Dendritic cell treated with granulocyte-macrophage colony-stimulating factor and Interleukin-4, amounts not matched to agents 40 ng/mL and 50 ng/mL, for 4 days (primary cell): ENCODE measurements around the gene NAV2.
A peak's percentile ranks its signal among the peaks of the same experiment; 100 is the strongest.
"Not testable (repeated sequence)": the region's sequence is repeated elsewhere in the genome, so short reads cannot be mapped to it uniquely, and the experiment has no call there.

Source experiments
- H3K27ac Mint-ChIP-seq: one replicate; pipeline ENCODE4 v1.8.0; 2022; ENCODE audit warnings: mild to moderate bottlenecking, mixed read lengths
- H3K27me3 Mint-ChIP-seq: one replicate; pipeline ENCODE4 v1.8.0; 2022; ENCODE audit warnings: mild to moderate bottlenecking, mixed read lengths
- H3K36me3 Mint-ChIP-seq: one replicate; pipeline ENCODE4 v1.8.0; 2022; ENCODE audit warnings: low read depth, mixed read lengths
- H3K4me1 Mint-ChIP-seq: one replicate; pipeline ENCODE4 v1.8.0; 2022; ENCODE audit warnings: low read depth, mixed read lengths
- H3K4me3 Mint-ChIP-seq: one replicate; pipeline ENCODE4 v1.8.0; 2022; ENCODE audit warnings: mild to moderate bottlenecking, moderate library complexity, mixed read lengths
- H3K9me3 Mint-ChIP-seq: one replicate; pipeline ENCODE4 v1.8.0; 2022; ENCODE audit warnings: mixed read lengths
- intact Hi-C: fragments of 100-400 bp; cut with micrococcal nuclease; formaldehyde crosslinking; loops from one replicate; pipeline ENCODE4 v1.15.0; 2022

Gene NAV2

DNA sequence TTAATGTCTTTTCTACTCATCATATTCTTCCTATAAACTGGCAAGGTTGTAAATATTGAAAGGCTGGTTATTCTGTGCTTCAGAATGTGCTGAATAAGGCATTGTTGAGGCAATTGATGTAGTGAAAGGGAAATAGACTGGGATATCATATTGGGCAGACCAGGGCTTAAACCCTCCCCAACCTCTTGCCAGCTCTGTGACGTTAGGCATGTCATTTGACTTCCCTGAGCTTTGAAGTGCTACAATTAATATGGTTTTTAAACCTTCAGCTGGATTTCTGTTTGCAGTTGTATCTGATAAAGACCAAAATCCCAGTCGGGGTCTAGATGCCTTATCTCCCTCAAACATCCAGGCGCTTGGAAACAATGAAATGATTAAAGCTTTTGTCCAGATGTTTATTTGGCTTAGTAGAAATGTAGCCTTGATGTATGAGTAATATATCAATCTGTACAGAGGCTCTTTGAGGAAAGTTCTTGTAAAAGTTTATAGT is 239.5 kb downstream of the NAV2 start:
- H3K9me3 Mint-ChIP-seq, result no peaks in the 10 kb centered on the region
- intact Hi-C loops, result loop anchor here (5.0 to 10.0 kb wide), 2 partner anchors 160 to 403 kb away; no protein-coding TSS in a partner anchor
- H3K36me3 Mint-ChIP-seq, result no peaks in the 10 kb centered on the region
- peaks cover 5% of the 10 kb centered on the region for H3K27me3 Mint-ChIP-seq
- no peak overlapping the region for H3K4me3 Mint-ChIP-seq
- no peak overlapping the region for H3K27ac Mint-ChIP-seq
- peaks cover 3% of the 10 kb centered on the region for H3K4me1 Mint-ChIP-seq

DNA sequence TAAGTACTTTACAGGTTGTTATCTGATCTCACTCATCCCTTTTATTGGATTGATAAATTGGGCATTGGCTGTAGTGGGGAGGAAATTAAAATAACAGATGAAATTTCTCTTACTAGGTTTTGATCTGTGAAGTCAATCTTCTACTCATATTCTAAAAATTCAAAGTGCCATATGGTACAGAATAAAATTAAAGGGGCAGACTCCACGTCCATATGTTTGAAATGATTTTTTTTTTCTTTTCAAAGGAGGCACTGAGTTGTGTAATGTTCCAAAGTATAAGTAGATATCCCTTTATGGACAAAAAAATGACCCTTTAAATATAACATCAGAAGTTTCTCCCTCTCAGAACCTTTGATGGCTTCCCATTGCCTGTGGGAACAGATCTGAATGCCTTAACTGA is 240.3 kb downstream of the NAV2 start:
- intact Hi-C loops, result loop anchor here (5.0 to 10.0 kb wide), 2 partner anchors 159 to 402 kb away; no protein-coding TSS in a partner anchor
- Mint-ChIP-seq H3K9me3 (no peaks in the 10 kb centered on the region), H3K27ac (no peak overlapping the region), H3K4me3 (no peak overlapping the region), H3K4me1 (peaks cover 3% of the 10 kb centered on the region), H3K36me3 (no peaks in the 10 kb centered on the region), H3K27me3 (peaks cover 5% of the 10 kb centered on the region)

DNA sequence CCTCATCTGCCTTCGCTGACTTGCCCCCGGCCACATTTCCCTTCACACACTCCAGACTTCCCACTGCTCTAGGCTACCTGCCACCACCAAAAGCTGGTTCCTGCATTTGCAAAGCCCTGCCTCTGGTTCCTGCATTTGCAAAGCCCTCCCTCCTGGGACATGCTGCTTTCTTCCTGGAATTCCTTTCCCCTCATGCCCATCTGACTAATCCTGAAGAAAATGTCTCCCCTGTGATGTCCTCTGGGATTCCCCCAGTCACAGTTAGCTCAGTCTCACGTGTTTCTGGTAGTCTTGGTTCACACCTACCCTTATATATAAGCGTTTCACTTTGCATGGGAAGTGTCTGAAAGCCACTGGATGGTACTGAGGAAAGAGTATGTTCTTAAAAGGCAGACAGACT is 240.7 kb downstream of the NAV2 start:
- Mint-ChIP-seq H3K4me1 (peaks cover 3% of the 10 kb centered on the region), H3K27ac (peak overlapping the region; percentile 41), H3K9me3 (no peaks in the 10 kb centered on the region), H3K36me3 (no peaks in the 10 kb centered on the region), H3K4me3 (no peak overlapping the region), H3K27me3 (peaks cover 5% of the 10 kb centered on the region)
- intact Hi-C loops, result loop anchor here (5.0 to 10.0 kb wide), 2 partner anchors 159 to 401 kb away; no protein-coding TSS in a partner anchor

DNA sequence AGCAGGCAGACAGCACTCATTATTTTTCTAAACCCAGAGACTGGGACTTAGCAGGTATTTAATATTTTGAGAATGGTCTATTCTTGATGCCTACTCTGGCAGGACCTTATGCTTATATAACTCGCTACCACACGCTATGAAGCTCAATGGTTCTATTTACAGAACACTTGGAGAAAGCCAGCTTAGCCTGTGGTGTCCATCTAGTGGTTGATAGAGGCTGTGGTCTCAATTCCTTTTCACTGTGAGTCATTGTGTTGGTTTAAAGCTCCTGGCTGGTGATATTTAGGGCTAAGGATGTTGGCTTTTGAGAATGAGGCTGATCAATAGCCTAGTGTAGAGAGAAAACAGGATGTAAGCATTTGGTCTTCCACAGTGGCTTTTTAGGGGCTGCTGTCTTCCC is 241.3 kb downstream of the NAV2 start:
- H3K9me3 Mint-ChIP-seq, result no peaks in the 10 kb centered on the region
- peaks cover 5% of the 10 kb centered on the region for H3K27me3 Mint-ChIP-seq
- intact Hi-C loops, result loop anchor here (5.0 to 10.0 kb wide), 2 partner anchors 158 to 401 kb away; no protein-coding TSS in a partner anchor
- no peaks in the 10 kb centered on the region for H3K36me3 Mint-ChIP-seq
- H3K4me1 Mint-ChIP-seq, result peaks cover 3% of the 10 kb centered on the region
- H3K4me3 Mint-ChIP-seq, result no peak overlapping the region
- H3K27ac Mint-ChIP-seq, result no peak overlapping the region

DNA sequence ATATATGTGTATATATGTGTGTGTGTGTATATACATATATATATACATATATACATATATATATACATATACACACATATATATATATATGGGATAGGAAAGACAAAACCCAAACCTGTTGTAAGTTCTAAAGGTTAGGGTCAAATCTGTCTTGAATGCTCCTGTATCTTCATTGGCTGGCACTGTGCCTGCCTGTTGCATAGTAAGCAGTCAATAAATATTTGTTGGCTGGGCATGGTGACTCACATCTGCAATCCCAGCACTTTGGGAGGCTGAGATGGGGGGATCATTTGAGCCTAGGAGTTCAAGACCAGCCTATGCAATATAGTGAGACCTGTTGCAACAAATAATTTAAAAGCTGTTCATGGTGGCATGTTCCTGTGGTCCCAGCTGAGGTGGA is 242.3 kb downstream of the NAV2 start:
- intact Hi-C loops, result loop anchor here (5.0 to 10.0 kb wide), 2 partner anchors 157 to 400 kb away; no protein-coding TSS in a partner anchor
- H3K9me3 Mint-ChIP-seq, result no peaks in the 10 kb centered on the region
- peaks cover 5% of the 10 kb centered on the region for H3K27me3 Mint-ChIP-seq
- peaks cover 3% of the 10 kb centered on the region for H3K4me1 Mint-ChIP-seq
- no peak overlapping the region for H3K27ac Mint-ChIP-seq
- no peak overlapping the region for H3K4me3 Mint-ChIP-seq
- no peaks in the 10 kb centered on the region for H3K36me3 Mint-ChIP-seq

DNA sequence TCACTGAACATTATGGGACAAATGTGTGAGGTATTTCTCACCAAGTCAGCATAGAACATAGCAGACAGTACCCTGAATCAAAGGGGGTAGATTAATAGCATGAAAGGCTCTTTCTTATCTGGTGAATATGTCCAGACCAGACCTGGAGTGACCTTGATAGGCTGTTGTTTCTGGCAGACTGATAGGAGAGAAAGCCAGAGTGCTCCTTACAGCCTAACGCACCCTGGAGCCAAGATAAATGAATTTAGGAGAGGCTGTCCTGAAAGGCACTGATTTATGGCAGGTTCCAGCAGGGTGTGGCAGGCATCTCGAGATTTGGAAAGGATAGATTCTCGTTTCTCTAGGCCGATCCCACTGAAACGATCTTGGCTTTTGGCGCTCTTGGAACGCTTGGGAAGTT is 243.0 kb downstream of the NAV2 start:
- H3K4me1 Mint-ChIP-seq, result peaks cover 3% of the 10 kb centered on the region
- H3K27me3 Mint-ChIP-seq, result peaks cover 5% of the 10 kb centered on the region
- H3K9me3 Mint-ChIP-seq, result no peaks in the 10 kb centered on the region
- no peak overlapping the region for H3K4me3 Mint-ChIP-seq
- H3K27ac Mint-ChIP-seq, result no peak overlapping the region
- intact Hi-C loops, result loop anchor here (10.0 kb wide), 1 partner anchor 399 kb away; no protein-coding TSS in a partner anchor
- H3K36me3 Mint-ChIP-seq, result no peaks in the 10 kb centered on the region

DNA sequence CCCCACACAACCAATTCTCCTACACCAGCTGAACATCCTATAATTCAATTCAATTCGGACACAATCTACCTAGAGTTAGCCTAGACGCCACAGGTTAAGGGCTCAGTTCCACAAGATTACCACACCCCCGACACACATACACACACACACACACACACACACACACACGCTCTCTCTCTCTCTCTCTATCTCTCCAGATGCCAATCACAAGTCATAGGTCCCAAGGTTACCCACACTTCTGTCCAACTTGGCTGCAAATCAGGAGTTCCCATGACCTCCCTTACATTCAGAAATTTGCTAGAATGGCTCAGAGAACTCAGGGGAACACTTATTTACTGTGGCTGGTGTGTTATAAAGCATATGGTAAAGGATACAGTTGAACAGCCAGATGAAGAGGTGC is 243.6 kb downstream of the NAV2 start:
- Mint-ChIP-seq H3K9me3 (no peaks in the 10 kb centered on the region), H3K27ac (no peak overlapping the region), H3K4me3 (no peak overlapping the region), H3K4me1 (peaks cover 3% of the 10 kb centered on the region), H3K27me3 (peaks cover 5% of the 10 kb centered on the region), H3K36me3 (no peaks in the 10 kb centered on the region)
- intact Hi-C loops, result loop anchor here (10.0 kb wide), 1 partner anchor 399 kb away; no protein-coding TSS in a partner anchor

DNA sequence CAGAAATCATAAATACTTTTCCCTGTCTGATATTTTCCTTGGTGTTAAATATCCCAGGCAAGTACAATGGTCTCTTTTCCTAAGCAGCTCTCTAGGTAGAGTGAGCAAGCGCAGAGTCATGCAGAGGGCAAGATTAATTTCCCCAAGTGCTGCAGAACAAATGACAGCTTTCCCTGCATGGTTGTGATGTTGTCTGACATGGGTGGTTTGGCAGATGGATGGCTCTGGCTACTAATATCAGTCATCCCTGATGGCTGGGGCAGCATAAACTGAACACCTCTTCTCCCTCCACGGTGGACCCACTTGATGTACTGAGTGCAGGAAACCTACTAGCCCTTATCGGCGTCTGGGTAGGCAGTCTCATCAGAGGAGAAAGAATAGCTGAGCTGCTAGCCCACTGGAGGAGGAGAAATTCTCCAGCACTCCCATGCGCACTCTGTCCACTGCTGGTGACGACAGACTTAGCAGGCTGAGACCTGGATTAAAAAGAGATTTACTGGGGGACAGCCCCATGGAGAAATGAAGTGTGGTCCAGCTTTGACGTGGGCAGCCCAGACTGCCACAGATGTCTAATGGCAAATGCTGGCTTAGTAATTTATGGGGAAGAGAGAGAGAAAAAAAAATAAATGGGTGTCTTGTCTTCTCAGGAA is 244.8 kb downstream of the NAV2 start:
- H3K36me3 Mint-ChIP-seq, result no peaks in the 10 kb centered on the region
- no peak overlapping the region for H3K27ac Mint-ChIP-seq
- no peaks in the 10 kb centered on the region for H3K4me1 Mint-ChIP-seq
- no peak overlapping the region for H3K4me3 Mint-ChIP-seq
- no peaks in the 10 kb centered on the region for H3K9me3 Mint-ChIP-seq
- peaks cover 5% of the 10 kb centered on the region for H3K27me3 Mint-ChIP-seq
- intact Hi-C loops, result loop anchor here (10.0 kb wide), 1 partner anchor 397 kb away; no protein-coding TSS in a partner anchor

DNA sequence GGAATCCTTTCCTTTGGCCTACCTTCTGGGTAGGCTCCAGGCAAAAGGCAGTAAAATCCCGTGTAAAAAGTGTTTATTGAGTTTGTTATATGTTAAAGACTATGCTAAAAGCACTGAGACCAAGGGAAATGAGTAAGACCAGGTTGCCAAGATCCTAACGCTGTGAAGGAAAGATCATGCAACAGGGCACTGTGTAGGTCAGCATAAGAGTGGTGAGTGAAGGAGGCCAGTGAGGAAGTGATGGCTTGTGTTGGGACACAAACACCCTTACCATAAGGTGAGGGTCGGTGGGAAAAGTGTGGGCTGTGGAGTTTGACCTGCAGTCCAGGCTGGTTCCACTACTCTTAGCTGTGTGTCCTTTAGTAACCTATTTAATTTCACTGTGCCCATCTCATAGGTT is 245.6 kb downstream of the NAV2 start:
- Mint-ChIP-seq H3K27me3 (peaks cover 3% of the 10 kb centered on the region), H3K4me1 (no peaks in the 10 kb centered on the region), H3K27ac (no peak overlapping the region), H3K9me3 (no peaks in the 10 kb centered on the region), H3K36me3 (no peaks in the 10 kb centered on the region), H3K4me3 (no peak overlapping the region)
- intact Hi-C loops, result loop anchor here (10.0 kb wide), 1 partner anchor 397 kb away; no protein-coding TSS in a partner anchor

DNA sequence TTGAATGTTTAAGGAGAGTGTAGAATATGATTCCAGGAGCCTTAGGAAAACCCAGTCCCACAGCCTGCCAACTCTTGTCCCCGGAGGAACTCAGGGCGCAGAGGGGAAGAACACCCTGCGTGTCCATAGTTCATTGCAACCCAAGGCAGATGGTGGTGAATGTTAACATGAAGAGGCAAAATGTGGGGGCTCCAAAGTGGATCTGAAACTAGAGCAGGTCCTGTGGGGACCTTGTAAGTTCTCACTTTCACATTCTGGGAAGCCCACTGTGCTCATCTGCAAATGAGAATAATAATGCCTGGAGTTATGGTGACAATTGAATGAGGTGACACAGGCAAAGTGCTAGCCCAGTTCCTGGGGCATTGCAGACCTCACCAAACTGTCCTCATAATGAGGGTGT is 246.6 kb downstream of the NAV2 start:
- H3K36me3 Mint-ChIP-seq, result no peaks in the 10 kb centered on the region
- no peaks in the 10 kb centered on the region for H3K9me3 Mint-ChIP-seq
- peaks cover 3% of the 10 kb centered on the region for H3K27me3 Mint-ChIP-seq
- intact Hi-C loops, result loop anchor here (10.0 kb wide), 1 partner anchor 396 kb away; no protein-coding TSS in a partner anchor
- H3K27ac Mint-ChIP-seq, result no peak overlapping the region
- H3K4me3 Mint-ChIP-seq, result no peak overlapping the region
- no peaks in the 10 kb centered on the region for H3K4me1 Mint-ChIP-seq

DNA sequence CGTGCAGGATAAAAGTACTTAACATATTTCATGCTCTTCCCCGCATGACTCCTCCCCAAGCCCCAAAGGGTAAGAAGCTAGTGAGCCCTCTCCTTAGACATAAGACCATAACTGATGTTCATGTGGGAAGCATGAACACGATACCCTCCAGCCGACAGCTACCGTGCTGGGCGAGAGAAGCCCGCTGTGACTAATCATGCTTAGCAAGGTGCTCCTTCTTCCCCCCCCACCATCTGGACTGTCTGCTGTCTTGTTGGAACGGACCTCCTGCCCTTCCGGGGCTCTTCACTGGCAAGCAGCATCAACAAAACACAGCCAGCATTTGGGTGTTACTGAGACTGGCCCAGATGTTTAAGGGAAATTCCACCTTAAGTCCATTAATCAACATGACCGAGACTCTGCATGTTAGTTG is 247.0 kb downstream of the NAV2 start:
- Mint-ChIP-seq H3K9me3 (no peaks in the 10 kb centered on the region), H3K4me3 (no peak overlapping the region), H3K27ac (no peak overlapping the region), H3K36me3 (no peaks in the 10 kb centered on the region), H3K4me1 (no peaks in the 10 kb centered on the region), H3K27me3 (peaks cover 3% of the 10 kb centered on the region)
- intact Hi-C loops, result loop anchor here (10.0 kb wide), 1 partner anchor 395 kb away; no protein-coding TSS in a partner anchor

DNA sequence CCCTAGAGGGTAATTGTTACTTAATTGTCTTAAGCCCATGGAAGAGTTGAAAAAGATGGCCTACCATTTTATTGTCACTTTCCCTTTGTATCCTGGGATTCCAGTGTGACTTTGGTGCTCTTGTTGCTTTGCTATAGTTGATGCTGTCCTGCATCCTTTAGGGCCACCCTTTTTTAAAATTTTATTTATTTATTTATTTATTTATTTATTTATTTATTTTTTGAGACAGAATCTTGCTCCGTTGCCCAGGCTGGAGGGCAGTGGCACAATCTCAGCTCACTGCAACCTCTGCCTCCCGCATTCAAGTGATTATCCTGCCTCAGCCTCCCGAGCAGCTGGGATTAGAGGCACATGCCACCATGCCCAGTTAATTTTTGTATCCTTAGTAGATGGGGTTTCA is 247.8 kb downstream of the NAV2 start:
- H3K36me3 Mint-ChIP-seq, intact Hi-C loops, H3K27ac Mint-ChIP-seq, H3K4me3 Mint-ChIP-seq, H3K27me3 Mint-ChIP-seq, H3K4me1 Mint-ChIP-seq, H3K9me3 Mint-ChIP-seq: not testable (repeated sequence)

DNA sequence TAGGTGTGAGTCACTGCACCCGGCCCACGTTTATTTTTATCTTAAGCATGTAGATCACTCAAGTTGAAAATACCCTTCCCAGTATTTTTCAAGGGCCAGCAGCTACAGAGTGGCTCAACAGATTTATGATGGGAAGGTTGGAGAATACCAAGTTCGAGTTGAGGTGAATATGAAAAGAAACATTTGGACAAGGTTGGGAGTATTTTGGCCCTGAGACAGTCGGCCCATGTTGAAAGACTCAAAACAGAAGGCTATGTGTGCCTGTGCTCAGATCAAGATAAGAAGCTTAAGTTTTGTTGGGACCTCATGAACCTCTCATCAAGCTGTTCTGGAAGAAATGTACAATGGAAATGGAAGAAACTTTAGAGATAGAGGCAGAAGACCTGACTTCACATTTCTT is 248.6 kb downstream of the NAV2 start:
- no peak overlapping the region for H3K27ac Mint-ChIP-seq
- H3K36me3 Mint-ChIP-seq, result no peaks in the 10 kb centered on the region
- intact Hi-C loops, result no loop called here
- no peaks in the 10 kb centered on the region for H3K9me3 Mint-ChIP-seq
- peaks cover 4% of the 10 kb centered on the region for H3K27me3 Mint-ChIP-seq
- H3K4me1 Mint-ChIP-seq, result no peaks in the 10 kb centered on the region
- H3K4me3 Mint-ChIP-seq, result no peak overlapping the region

DNA sequence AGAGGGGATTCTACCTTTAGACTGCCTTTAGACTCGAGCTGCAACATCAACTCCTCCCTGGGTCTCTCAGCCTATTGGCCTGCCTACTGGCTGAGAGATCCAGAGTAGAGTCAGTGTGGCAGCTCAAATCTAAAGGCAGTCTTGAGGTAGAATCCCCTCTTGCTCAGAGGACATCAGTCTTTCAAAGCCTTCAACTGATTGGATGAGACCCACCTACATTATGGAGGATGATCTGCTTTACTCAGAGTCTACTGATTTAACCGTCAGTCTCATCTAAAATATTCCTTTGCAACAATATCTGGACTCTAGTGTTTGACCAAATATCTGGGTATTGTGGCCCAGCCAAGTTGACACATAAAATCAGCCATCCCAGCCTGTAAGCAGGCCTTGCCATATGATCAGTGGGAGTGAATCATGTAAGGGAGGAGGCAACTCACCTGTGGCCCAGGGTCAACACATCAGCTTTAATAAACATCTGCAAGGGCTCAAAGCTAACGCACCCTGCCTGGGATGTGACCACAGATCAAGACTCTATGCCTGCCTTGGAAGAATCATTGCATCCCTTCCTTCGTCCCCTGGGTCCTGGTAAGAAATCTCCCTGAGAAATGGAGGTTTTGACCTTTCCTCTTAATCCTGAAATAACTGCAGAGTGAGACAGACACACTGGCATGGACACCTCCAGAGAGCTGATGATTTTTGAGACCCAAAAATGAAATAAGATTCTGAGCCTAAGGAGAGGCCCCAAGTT is 249.6 kb downstream of the NAV2 start:
- H3K36me3 Mint-ChIP-seq, result no peaks in the 10 kb centered on the region
- intact Hi-C loops, result no loop called here
- H3K4me1 Mint-ChIP-seq, result no peaks in the 10 kb centered on the region
- H3K27me3 Mint-ChIP-seq, result peaks cover 4% of the 10 kb centered on the region
- H3K4me3 Mint-ChIP-seq, result no peak overlapping the region
- no peak overlapping the region for H3K27ac Mint-ChIP-seq
- no peaks in the 10 kb centered on the region for H3K9me3 Mint-ChIP-seq
